BJ (cell line): ENCODE results near the gene CCDC69. TPM values are rescaled to one million over a fixed set of nuclear protein-coding genes. Genes with fewer than 3 reads are reported as not detected.
A peak's percentile ranks its signal among the peaks of the same experiment; 100 is the strongest.

Source experiments
- CTCF ChIA-PET: fragments of 350-600 bp; formaldehyde crosslinking; extraction: SDS; loops from one replicate; lab custom pipeline; 2021; ENCODE audit warnings: antibody characterized with exemption, inconsistent platforms; lab: Yijun Ruan, JAX
- POLR2A ChIA-PET: fragments of 300-600 bp; sonication (Branson Sonifier 250); formaldehyde crosslinking; extraction: SDS; loops from one replicate; lab custom pipeline; 2021; ENCODE audit warnings: antibody characterized with exemption; lab: Charles Lee
- DNase-seq: peaks from one replicate; pipeline ENCODE4 v3.0.0-alpha.2; 2011; ENCODE audit warnings: low read depth
- H3K27me3 ChIP-seq: 2 replicates; pipeline ENCODE4 v1.6.0; 2011; ENCODE audit warnings: low read length; ENCODE audit not compliant: control insufficient read depth, insufficient read depth
- H3K36me3 ChIP-seq: 2 replicates; pipeline ENCODE4 v1.5.1; 2011; ENCODE audit warnings: low read length; ENCODE audit not compliant: control insufficient read depth, insufficient read depth
- H3K4me3 ChIP-seq: 2 replicates; pipeline ENCODE4 v1.5.1; 2011; ENCODE audit warnings: low read depth, mild to moderate bottlenecking, control low read depth, low read length
- CTCF ChIP-seq: IDR thresholded peaks from 2 replicates; pipeline ENCODE4 v1.5.1; 2011; ENCODE audit warnings: low read depth, mild to moderate bottlenecking, control low read depth, inconsistent platforms, low read length, moderate library complexity; ENCODE audit not compliant: insufficient read depth
- polyA plus RNA-seq: library from polyadenylated mRNA; depleted of rRNA; stranded (reverse); fragments of >200 nt; gene quantifications from 2 replicates; pipeline ENCODE4 v1.2.3, GENCODE V29; 2011

Gene CCDC69
- polyA plus RNA-seq, 1 experiment, result 0.93 TPM

- Histone ChIP-seq H3K4me3 (no peak overlapping the region), H3K36me3 (no peaks in the 10 kb centered on the region), H3K27me3 (peaks cover 2% of the 10 kb centered on the region; the same call in 1 of the 2 replicates)
- ChIA-PET CTCF (no interaction called here), POLR2A (no interaction called here)
- DNase-seq, result no peak
- TF ChIP-seq CTCF, result no peak
These were observed 27.2 kb downstream of the CCDC69 start for GRCh38 chr5:151196556-151197290.

DNA sequence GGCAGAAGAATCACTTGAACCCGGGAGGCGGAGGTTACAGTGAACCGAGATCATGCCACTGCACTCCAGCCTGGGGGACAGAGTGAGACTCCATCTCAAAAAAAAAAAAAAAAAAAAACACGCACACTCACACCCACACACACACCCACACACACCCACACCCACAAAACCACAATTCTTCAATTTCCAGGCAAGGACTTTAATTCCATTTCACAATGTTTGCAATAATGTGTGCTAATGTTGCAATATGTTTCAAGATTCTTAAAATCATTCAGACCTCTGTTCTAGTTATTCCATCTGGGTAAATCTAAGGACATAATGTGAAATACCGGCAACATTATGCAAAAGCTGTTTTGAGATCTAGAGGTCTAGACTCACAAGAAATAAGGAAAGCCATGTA lies 28.3 kb downstream of the CCDC69 start:
- peak; percentile 23 for DNase-seq
- H3K27me3 ChIP-seq, result peaks cover 2% of the 10 kb centered on the region; the same call in 1 of the 2 replicates
- ChIA-PET POLR2A (no interaction called here), CTCF (no interaction called here)
- TF ChIP-seq CTCF, result no peak
- no peaks in the 10 kb centered on the region for H3K36me3 ChIP-seq
- no peak overlapping the region for H3K4me3 ChIP-seq

- ChIA-PET POLR2A (no interaction called here), CTCF (interaction anchor here (1.4 kb wide), 1 partner anchor 46 kb away, joined by 3 read pairs; no protein-coding TSS in a partner anchor)
- TF ChIP-seq CTCF, result no peak
- no peaks in the 10 kb centered on the region for H3K36me3 ChIP-seq
- no peak overlapping the region for H3K4me3 ChIP-seq
- no peaks in the 10 kb centered on the region for H3K27me3 ChIP-seq
- DNase-seq, result no peak
These were observed 31.3 kb downstream of the CCDC69 start for GRCh38 chr5:151192626-151193025.

DNA sequence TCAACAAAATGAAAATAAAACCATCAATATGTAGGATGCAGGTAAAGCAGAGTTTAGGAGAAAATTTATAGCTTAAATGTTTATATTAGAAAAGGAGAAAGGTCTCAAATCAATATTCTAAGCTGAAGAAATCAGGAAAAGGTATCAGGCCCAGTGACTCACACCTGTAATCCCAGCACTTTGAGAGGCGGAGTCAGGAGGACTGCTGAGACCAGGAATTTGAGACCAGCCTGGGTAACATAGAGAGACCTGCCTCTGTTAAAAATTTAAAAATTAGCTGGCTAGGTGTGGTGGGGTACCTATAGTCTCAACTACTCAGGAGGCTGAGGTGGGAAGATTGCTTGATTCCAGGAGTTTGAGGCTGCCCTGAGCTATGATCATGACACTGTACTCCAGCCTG lies 32.2 kb downstream of the CCDC69 start:
- TF ChIP-seq CTCF, result no peak
- ChIA-PET CTCF (interaction anchor here (0.7 to 1.4 kb wide), 4 partner anchors 27 to 388 kb away, joined by 3 to 5 read pairs (median 3); no protein-coding TSS in a partner anchor), POLR2A (no interaction called here)
- Histone ChIP-seq H3K4me3 (no peak overlapping the region), H3K27me3 (no peaks in the 10 kb centered on the region; the same call in 1 of the 2 replicates), H3K36me3 (no peaks in the 10 kb centered on the region)
- DNase-seq, result no peak

GRCh38 chr5:151189151-151189550 lies 34.7 kb downstream of the CCDC69 start:
- DNase-seq, result no peak
- H3K4me3 ChIP-seq, result no peak overlapping the region
- TF ChIP-seq CTCF, result no peak
- CTCF ChIA-PET, result interaction anchor here (0.5 kb wide), 1 partner anchor 141 kb away, joined by 5 read pairs; no protein-coding TSS in a partner anchor
- POLR2A ChIA-PET, result no interaction called here
- no peaks in the 10 kb centered on the region for H3K36me3 ChIP-seq
- no peaks in the 10 kb centered on the region; the same call in 1 of the 2 replicates for H3K27me3 ChIP-seq
